Common myeloid progenitor, CD34-positive (primary cell): Measurements from ENCODE around the gene VSTM4.

Experiments
- CTCF ChIA-PET: fragments of 350-600 bp; sonication (Branson Sonifier 250); formaldehyde crosslinking; loops from one replicate; lab custom pipeline; 2021; ENCODE audit warnings: antibody characterized with exemption; lab: Charles Lee
- POLR2A ChIA-PET: fragments of 350-600 bp; sonication (Branson Sonifier 250); formaldehyde crosslinking; loops from one replicate; lab custom pipeline; 2021; ENCODE audit warnings: antibody characterized with exemption; lab: Charles Lee
- DNase-seq, 3 donors: peaks; one replicate each; pipeline versions ENCODE4 v3.0.0 to v3.0.0-alpha.2; 2013
- H3K27ac ChIP-seq, 2 experiments: 1 replicate in 1 of 2; 2 replicates in 1 of 2; pipeline ENCODE4 v1.7.0; 2013; ENCODE audit warnings: inconsistent platforms in 2 of 2, low read length in 2 of 2, mild to moderate bottlenecking in 2 of 2, low read depth in 1 of 2, moderate library complexity in 1 of 2; ENCODE audit not compliant: severe bottlenecking in 2 of 2, insufficient read depth in 1 of 2, poor library complexity in 1 of 2
- H3K27me3 ChIP-seq, 5 experiments: replicated peaks in 2 of 5; 1 replicate in 3 of 5; 2 replicates in 2 of 5; pipeline versions ENCODE4 v1.6.1 to v1.7.0; 2013; ENCODE audit warnings: low read length in 4 of 5, mild to moderate bottlenecking in 2 of 5, moderate library complexity in 2 of 5, inconsistent platforms in 1 of 5; ENCODE audit not compliant: insufficient read depth in 5 of 5, control insufficient read depth in 4 of 5
- H3K36me3 ChIP-seq, 4 experiments: 1 replicate in 2 of 4; 2 replicates in 2 of 4; pipeline versions ENCODE4 v1.6.1 to v1.7.0; 2013; ENCODE audit warnings: low read length in 3 of 4, control low read depth in 1 of 4, mild to moderate bottlenecking in 1 of 4; ENCODE audit not compliant: control insufficient read depth in 4 of 4, insufficient read depth in 4 of 4
- H3K4me1 ChIP-seq, 4 experiments: 1 replicate in 3 of 4; 2 replicates in 1 of 4; pipeline versions ENCODE4 v1.6.1 to v1.7.1; 2013; ENCODE audit warnings: low read length in 3 of 4, mild to moderate bottlenecking in 3 of 4, control low read depth in 1 of 4, inconsistent platforms in 1 of 4, moderate library complexity in 1 of 4; ENCODE audit not compliant: control insufficient read depth in 4 of 4, insufficient read depth in 4 of 4; ENCODE audit errors: control extremely low read depth in 1 of 4
- H3K4me3 ChIP-seq, 7 experiments: 1 replicate in 4 of 7; 2 replicates in 3 of 7; pipeline versions ENCODE4 v1.5.1 to v1.7.0; 2013; ENCODE audit warnings: mild to moderate bottlenecking in 7 of 7, low read length in 6 of 7, moderate library complexity in 6 of 7, inconsistent platforms in 2 of 7, low read depth in 2 of 7, control low read depth in 1 of 7; ENCODE audit not compliant: insufficient read depth in 4 of 7, control insufficient read depth in 1 of 7; ENCODE audit errors: extremely low read depth in 1 of 7
- H3K9me3 ChIP-seq, 5 experiments: 1 replicate in 4 of 5; 2 replicates in 1 of 5; pipeline versions ENCODE4 v1.6.1 to v1.7.1; 2013; ENCODE audit warnings: low read length in 4 of 5, mild to moderate bottlenecking in 2 of 5, inconsistent platforms in 1 of 5, low read depth in 1 of 5, moderate library complexity in 1 of 5; ENCODE audit not compliant: control insufficient read depth in 4 of 5, insufficient read depth in 2 of 5; ENCODE audit errors: control extremely low read depth in 1 of 5
- WGBS: methylation state at CpG from one replicate; pipeline ENCODE4 v1.1.5; 2013; ENCODE audit not compliant: insufficient coverage; 5-methylcytosine and 5-hydroxymethylcytosine counted together

The VSTM4 gene

DNA sequence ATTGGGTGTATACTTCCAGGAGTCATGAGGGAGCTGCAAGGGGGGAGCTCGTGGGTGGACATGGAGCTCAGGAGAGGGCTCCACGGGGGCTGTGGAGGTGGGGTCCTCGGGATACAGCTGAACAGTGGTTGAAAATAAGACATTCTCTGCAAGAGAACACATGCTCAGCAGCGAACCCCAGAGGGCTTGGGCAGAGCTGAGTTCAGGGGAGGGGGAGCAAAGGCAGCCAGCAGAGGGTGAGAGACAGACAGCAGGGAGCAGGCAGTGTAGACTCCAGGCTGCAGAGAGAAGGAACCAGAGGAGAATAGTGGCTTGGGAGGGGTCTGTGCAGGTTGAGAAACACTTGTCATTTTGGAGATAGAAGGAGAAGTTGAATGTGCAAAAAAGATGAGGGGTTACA lies 102.7 kb downstream of the VSTM4 start:
- H3K27ac ChIP-seq: no peak overlapping the region
- ChIA-PET POLR2A (no interaction called here), CTCF (interaction anchor here (2.1 kb wide), 1 partner anchor 152 kb away, joined by 4 read pairs; no protein-coding TSS in a partner anchor)
- WGBS: 93% methylated on average over 4 of the region's 4 CpGs
- DNase-seq: no peak
- H3K36me3 ChIP-seq: no peaks in the 10 kb centered on the region
- H3K9me3 ChIP-seq: no peaks in the 10 kb centered on the region
- no peak overlapping the region for H3K4me3 ChIP-seq
- H3K27me3 ChIP-seq: no peaks in the 10 kb centered on the region
- H3K4me1 ChIP-seq: no peaks in the 10 kb centered on the region

DNA sequence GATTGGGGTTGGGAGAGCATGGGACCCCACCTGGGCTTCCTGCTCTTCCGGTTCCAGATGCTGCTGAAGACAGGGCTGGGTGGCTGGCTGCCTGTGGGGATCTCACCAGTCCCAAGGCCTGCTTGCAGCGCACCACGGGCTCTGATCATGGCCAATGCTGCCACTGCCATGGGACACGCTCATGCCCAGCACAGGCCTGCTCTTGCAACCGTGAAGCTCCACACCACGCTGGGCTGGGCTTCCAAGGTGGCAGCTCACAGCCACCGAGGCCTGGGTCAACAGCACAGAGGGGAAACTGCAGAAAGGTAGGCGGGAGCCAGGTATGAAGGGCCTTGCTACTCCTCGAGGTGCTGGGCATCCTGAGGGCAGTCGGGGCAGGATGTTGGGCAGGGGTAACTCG lies 103.6 kb downstream of the VSTM4 start:
- DNase-seq: no peak
- Histone ChIP-seq H3K4me3 (no peak overlapping the region), H3K9me3 (no peaks in the 10 kb centered on the region), H3K4me1 (no peaks in the 10 kb centered on the region), H3K36me3 (no peaks in the 10 kb centered on the region), H3K27me3 (no peaks in the 10 kb centered on the region), H3K27ac (no peak overlapping the region)
- ChIA-PET POLR2A (no interaction called here), CTCF (interaction anchor here (2.1 kb wide), 1 partner anchor 153 kb away, joined by 4 read pairs; no protein-coding TSS in a partner anchor)
- 100% methylated on average over 11 of the region's 11 CpGs for WGBS

DNA sequence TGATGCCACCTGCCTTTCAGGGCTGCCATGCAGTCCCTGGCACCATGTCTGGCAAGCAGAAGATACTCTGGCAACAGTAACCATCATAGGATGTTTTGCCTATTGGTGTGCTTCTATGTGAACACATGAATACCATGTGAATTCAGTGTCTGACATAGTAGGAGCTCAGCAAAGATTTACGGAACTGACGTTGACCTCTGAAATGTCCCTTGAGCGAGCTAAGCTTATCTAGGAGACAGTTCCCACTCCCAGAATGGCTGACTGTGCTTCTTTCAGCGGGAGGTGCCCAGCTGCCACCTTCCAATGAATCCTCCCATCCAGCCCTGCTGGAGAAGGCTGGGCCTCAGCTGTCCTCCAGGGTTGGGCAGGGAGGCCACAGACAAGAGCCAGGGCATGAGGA lies 104.5 kb downstream of the VSTM4 start:
- ChIA-PET POLR2A (no interaction called here), CTCF (interaction anchor here (1.1 to 2.1 kb wide), 2 partner anchors 14 to 154 kb away, joined by 3 to 4 read pairs; no protein-coding TSS in a partner anchor)
- 50% methylated on average over 4 of the region's 4 CpGs for WGBS
- Histone ChIP-seq H3K9me3 (no peaks in the 10 kb centered on the region), H3K27me3 (no peaks in the 10 kb centered on the region), H3K4me1 (no peaks in the 10 kb centered on the region), H3K4me3 (no peak overlapping the region), H3K27ac (no peak overlapping the region), H3K36me3 (no peaks in the 10 kb centered on the region)
- no peak for DNase-seq

DNA sequence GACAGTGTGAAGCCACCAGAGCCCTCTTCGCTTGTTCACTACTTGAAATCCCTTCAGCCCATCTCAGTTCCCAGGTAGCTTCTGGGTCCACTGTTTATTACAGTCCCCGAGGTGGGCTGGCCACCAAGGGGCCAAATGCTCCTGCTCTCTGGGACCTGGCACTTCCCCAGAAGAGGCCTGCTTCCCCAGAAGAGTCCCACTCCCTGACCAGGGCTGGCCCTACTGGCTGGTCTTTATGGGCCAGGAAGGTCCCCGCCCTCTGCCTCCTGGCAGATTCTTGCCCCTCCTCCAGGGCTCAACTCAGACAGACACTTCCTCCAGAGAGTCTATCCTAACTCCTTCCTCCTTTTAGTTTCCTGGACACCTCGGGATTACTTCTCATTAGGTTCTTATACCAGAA lies 105.0 kb downstream of the VSTM4 start:
- ChIA-PET CTCF (interaction anchor here (1.1 kb wide), 1 partner anchor 13 kb away, joined by 3 read pairs; no protein-coding TSS in a partner anchor), POLR2A (no interaction called here)
- H3K4me3 ChIP-seq: no peak overlapping the region
- 89% methylated on average over 3 of the region's 4 CpGs for WGBS
- no peak for DNase-seq
- no peaks in the 10 kb centered on the region for H3K36me3 ChIP-seq
- H3K4me1 ChIP-seq: no peaks in the 10 kb centered on the region
- no peaks in the 10 kb centered on the region for H3K9me3 ChIP-seq
- no peaks in the 10 kb centered on the region for H3K27me3 ChIP-seq
- no peak overlapping the region for H3K27ac ChIP-seq

DNA sequence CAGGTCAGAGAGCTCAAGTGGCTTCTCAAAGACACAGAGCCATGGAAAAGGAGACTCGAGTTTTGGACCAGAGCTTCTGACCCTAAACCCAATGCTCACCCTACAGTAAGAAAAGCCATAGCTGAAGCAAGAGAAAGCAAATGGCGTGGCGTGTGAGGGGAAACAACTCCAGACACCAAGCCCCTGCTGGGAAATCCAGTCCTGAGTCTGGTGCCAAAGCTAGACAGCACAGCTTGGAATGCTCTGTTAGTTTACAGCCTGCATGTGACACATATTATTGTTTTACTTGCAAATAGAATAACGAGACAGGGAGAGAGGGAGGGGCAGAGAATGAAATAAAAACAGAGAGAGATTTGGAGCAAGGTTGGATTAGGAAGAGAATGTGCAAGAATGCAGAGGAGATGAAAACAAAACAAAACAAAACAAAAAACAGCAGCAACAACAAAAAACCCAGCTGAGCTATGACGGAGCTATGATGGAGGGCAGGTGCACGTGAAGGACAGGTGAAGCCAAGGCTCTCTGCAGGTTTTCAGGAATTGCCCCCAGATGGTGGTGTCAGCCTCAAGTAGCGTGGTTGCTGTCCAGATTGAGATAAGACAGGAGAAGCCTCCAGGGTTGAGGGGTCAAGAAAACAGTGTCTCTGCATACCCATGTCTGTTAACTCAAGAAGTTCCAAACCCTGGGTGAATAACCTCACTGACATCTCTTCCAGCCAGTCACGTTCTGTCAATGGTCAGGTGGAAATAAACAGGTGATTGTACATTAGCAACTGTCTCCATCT lies 105.9 kb downstream of the VSTM4 start:
- Histone ChIP-seq H3K4me1 (no peaks in the 10 kb centered on the region), H3K27me3 (no peaks in the 10 kb centered on the region), H3K4me3 (no peak overlapping the region), H3K9me3 (no peaks in the 10 kb centered on the region), H3K27ac (no peak overlapping the region), H3K36me3 (no peaks in the 10 kb centered on the region)
- ChIA-PET CTCF (interaction anchor here (1.1 kb wide), 1 partner anchor 28 kb away, joined by 3 read pairs; no protein-coding TSS in a partner anchor), POLR2A (no interaction called here)
- no peak for DNase-seq
- 89% methylated on average over 7 of the region's 8 CpGs for WGBS

DNA sequence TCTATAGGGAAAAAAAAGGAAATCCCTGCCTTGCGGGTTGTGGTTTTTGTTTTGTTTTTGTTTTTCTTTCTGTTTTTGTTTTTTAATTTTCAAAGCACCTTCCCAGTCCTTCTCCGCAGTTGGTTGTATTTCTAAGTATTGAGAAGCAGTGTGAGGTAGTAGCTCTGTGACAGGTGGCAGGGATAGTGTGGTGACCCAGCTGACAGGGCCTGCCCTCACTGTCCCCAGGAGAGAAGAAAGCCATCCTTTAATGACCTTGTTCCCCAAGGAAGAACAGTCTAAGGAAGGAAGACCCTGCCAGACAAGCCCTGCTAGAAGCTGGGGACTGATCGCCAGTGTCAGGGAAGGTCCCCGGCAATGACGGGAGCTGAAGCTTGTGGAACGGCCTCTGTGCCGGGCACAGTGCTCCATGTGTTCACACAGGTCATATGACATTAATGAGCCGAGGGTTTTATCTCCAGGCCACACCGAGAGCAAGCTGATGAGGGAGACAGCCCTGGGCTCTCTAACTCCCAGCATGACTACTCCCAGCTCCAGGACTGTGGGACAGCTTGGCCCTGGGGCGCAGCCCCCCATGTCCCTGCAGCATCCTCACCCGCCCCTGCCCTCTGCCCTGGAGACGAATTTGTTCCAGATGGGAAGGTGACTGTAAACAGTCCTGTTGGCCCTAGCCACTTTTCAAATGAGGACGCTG lies 106.7 kb downstream of the VSTM4 start:
- Histone ChIP-seq H3K4me1 (no peaks in the 10 kb centered on the region), H3K4me3 (no peak overlapping the region), H3K36me3 (no peaks in the 10 kb centered on the region), H3K27ac (no peak overlapping the region), H3K9me3 (no peaks in the 10 kb centered on the region), H3K27me3 (no peaks in the 10 kb centered on the region)
- 94% methylated on average over 11 of the region's 13 CpGs for WGBS
- ChIA-PET CTCF (interaction anchor here (1.1 kb wide), 1 partner anchor 29 kb away, joined by 3 read pairs; no protein-coding TSS in a partner anchor), POLR2A (no interaction called here)
- no peak for DNase-seq

DNA sequence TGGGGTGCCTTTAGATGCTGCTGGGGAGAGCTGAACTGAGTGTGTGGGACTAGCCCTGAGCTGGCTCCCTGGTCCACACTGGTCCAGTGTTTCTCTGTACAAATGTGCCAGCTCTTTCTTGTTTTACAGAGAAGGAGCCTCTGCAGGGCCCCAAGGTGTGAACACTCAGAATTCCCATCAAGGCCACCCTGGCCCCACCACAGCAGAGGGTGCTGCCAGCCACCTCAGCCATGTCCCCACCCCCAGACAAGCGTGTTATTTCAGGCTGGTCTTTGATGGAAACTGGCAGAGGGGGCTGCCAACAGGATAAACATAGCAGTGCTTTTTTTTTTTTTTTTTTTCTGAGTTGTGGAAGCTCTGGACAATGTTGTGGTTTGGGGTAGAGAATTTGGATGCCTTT lies 107.2 kb downstream of the VSTM4 start:
- no peak overlapping the region for H3K4me3 ChIP-seq
- no CpG with 5 or more reads among the region's 1 CpG for WGBS
- no peaks in the 10 kb centered on the region for H3K36me3 ChIP-seq
- ChIA-PET POLR2A (no interaction called here), CTCF (interaction anchor here (1.1 kb wide), 1 partner anchor 29 kb away, joined by 3 read pairs; no protein-coding TSS in a partner anchor)
- no peaks in the 10 kb centered on the region for H3K9me3 ChIP-seq
- no peak overlapping the region for H3K27ac ChIP-seq
- no peak for DNase-seq
- no peaks in the 10 kb centered on the region for H3K4me1 ChIP-seq
- no peaks in the 10 kb centered on the region for H3K27me3 ChIP-seq
